GM20431 (cell line): ENCODE measurements around the gene ELP4.

Experiments used
- in situ Hi-C: fragments of 300-500 bp; cut with MseI, MboI; formaldehyde crosslinking; loops from one replicate; pipeline ENCODE4 v1.15.0; 2020; ENCODE audit warnings: low sequenced_read_pairs; ENCODE audit not compliant: unreplicated experiment

Gene ELP4

DNA sequence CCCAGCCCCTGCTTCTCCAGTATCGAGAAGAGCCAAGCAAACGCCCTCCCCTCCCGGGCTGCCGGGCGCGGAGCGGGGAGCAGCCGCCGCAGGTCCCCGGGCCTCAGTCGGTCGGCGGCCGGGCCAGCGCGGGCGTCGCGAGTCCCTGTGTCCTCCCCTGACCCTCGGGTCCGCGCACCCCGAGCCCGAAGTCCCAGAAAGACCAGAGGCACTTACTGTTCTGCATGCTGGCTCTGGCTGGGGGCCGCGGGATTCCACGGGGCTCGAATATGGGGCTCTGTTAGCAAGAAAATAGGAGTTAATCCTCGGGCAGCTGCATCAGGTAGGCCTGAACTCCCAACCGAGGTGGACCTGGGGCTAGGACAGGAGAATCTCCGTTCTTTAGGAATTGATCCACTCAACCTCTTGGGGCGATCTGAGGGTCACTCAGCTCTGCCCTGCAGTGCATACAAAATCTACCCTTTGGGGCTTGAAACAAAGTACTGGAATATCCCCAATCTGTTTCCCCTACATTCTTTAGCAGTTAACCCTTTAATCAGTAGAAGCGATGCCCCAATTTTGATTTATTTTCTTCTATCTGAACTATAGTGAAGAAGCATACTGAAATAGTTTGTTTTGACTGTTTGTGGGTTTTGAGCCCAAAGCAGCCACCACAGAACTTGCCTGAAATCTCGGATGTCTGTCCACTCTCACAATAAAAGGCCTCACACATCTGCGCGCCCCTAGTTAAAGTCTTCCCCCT is 296.8 kb downstream of the ELP4 start:
- in situ Hi-C loops: no loop called here

DNA sequence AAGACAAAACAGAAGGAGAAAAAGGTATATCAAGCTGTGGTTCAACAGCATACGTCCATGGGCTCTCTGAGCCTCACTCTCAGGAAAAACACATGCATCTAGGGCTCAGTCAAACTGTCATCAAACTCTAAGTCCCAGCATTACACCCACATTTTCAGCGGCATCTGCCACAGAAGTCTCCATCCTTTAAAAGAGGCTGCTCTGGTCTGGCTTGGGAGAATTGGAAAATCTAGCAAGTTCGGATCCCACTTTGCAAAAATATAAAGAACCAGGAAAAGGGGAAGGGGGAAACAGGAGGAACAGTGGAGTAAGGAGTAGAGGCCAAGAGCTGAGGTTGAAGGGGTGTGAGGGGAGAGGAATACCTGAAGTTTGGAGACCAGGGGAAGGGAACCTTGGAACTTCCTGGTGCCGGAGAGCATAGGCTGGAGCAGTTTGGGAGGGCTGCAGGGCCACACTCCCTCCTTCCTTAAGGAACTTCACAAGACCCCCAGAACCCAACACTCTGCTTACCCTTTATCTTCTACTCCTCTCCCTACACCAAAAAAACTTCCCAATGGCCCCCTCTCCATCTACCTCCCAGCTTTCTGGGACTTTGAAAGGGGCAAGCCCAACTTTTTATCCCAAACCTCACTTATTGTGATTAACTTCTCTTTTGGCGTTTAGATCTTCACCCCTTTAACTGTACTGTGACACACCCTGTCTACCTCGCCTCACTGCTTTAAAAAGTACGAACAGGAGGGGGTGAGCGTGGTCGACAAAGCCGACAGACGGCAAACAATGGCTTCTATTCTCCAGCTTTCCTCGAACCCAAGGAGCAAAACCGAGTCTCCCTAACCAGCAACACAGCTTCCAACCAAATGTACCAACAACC is 297.6 kb downstream of the ELP4 start:
- in situ Hi-C loops: no loop called here

- in situ Hi-C loops: no loop called here
Observed at GRCh38 chr11:31807799-31808667, 298.5 kb downstream of the ELP4 start.

DNA sequence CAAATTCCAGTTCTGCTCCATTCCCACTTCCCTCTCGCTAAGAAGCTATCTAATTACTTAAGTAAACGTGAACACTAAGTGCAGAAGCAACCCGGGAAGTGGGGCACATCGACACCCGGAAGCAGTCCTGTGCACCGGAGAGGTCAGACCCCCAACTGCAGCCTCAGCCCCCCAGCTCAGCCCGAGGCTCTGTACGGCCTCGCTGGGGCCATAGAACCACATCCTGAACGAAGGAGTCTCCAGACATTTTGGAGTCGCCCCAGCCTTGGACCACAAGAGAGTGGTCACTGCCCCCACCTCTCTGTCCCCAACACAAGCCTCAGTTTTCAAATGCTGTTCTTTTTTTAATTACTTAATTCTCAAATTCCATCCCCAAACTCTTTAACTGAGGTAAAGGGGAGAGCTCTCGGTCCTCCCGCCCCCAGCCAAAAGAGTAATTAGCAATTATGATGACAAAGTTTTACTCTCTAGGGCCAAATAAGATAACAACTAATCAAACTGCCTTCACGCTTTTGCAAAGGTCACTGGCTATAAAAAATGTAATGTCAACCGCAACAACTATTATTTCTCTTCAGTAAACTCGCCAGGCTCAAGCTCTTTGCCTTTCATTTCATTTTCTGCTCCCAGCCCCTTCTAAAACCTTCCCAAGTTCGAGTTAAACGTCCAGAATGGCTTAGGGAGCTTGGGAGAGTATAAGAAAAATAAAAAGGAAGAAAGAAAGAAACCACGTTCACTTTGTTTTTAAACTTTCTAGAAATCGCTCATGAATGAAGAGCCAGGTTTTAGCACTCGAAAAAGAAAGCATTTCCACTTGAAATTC is 299.4 kb downstream of the ELP4 start:
- in situ Hi-C loops: no loop called here

- in situ Hi-C loops: no loop called here
Observed at GRCh38 chr11:31809541-31809856, 299.9 kb downstream of the ELP4 start.

DNA sequence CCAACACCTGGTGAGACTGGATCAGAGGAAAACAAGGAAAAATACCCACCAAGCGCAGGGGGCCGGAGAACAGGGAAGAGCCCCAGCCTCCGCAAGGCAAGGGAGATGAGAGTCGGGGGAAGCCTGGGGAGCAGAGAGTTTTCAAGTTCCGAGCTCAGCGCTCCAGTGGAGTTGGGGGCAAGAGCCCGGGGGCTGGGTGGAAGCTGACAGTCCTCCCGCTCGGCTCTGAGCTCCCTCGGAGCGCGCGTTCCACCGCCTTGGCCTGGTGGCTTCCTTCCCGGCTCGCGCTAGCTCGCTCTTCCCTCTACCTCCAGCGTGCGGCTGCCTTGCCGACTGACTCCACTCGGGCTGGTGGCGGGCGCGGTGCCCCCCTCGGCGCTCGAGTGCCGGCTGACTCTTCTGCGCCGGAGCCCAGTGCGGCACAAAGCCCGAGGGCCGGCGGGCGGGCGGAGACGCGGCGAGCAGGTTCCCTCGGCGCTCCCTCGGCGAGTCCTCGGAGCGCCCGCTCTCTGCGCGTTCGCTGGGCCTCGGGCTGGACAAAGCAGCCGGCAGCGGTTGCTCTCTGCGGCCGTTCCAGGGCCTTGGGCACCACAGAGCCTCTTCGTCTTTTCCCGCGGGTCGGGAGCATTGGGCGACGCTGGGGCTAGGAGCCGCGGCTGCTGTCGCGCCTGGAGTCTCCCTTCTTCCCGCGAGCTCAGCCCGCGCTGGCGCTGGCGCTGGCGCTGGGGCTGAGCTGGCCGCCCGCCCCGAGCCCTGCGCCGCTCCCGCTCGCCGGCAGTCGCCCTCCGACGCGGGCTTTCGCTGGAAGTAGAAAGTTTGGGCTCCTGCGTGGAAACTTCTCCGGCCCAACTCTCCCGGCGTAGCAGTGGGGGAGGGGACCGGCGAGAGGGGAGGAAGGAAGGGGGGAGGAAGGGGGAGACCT is 300.6 kb downstream of the ELP4 start:
- in situ Hi-C loops: no loop called here

- in situ Hi-C loops: no loop called here
Observed at GRCh38 chr11:31810779-31811647, 301.4 kb downstream of the ELP4 start, which contains the start of gene PAX6. PAX6 (minus strand) TSS chr11:31811322; CDS start chr11:31806411, 4,911 bp downstream.

- in situ Hi-C loops: no loop called here
Observed at GRCh38 chr11:31812383-31813381, 303.1 kb downstream of the ELP4 start.

- in situ Hi-C loops: no loop called here
Observed at GRCh38 chr11:31813391-31814175, 304.0 kb downstream of the ELP4 start.

DNA sequence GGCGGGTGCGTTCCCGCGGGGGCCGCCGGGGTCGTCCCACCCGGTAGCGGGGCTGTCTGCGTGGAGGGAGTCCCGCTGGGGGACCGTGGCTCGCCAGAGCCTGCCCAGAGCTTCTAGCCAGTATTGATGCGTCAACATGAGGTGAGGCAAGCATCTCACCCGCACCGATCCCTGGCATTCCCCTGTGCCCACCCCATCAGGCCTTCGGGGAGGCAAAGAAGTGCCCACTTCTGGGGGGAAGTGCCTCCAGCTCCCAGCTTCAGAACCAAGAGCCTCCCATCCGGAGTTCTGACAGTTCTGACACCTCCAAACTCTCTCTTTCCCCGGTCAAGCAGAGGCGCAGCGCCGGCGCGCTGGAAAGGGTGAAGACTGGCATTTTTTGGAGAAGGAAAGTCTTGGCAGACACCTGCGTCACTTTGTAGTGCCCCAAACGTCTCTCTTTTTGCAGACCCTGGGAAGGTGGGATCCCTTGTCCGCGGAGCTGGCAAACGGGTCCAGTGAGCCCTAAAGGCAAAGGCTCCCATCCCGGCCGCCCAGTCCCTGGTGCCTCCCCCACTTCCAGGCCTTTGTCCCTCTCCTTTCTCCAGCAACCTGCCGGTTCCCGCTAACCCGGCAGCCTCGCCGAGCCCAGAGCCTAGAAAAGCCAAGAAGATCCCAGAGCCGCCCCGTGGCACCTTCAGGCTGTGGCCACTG is 304.8 kb downstream of the ELP4 start:
- in situ Hi-C loops: no loop called here

DNA sequence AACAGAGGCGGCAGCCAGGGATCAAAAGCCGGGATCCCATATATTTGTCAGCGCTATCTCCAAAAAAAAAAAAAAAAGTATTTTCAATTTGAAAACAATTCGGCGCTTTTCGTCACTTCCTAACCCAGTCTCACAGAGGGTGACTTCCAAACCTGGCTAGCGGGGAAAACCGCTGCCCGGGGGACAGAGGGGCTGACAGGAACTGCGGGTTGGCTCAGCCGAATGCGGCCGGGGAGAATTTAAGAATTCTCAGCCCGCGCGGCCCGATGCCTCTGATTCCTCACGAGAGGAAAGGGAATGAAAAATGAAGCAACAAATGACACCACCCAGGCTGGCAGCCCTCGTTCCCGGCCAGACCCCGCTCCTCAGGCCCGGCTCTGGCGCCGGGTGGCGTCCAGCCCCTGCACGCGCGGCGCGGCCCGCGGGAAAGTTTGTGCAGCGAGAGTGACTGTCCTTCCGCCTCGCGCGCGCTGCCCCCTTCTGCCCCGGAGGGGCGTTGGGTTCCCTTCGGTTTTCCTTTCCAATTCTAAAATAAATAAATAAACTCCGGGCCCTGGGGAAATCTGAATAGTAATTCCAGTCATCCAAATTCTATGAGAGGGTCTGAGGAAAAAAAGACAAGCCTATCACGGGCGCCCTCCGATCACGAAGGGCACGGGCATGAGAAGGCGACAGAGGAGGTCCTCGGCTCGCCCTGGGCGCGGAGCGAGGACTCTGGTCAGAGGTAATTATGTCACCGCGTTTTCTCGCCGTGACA is 306.3 kb downstream of the ELP4 start:
- in situ Hi-C loops: no loop called here

DNA sequence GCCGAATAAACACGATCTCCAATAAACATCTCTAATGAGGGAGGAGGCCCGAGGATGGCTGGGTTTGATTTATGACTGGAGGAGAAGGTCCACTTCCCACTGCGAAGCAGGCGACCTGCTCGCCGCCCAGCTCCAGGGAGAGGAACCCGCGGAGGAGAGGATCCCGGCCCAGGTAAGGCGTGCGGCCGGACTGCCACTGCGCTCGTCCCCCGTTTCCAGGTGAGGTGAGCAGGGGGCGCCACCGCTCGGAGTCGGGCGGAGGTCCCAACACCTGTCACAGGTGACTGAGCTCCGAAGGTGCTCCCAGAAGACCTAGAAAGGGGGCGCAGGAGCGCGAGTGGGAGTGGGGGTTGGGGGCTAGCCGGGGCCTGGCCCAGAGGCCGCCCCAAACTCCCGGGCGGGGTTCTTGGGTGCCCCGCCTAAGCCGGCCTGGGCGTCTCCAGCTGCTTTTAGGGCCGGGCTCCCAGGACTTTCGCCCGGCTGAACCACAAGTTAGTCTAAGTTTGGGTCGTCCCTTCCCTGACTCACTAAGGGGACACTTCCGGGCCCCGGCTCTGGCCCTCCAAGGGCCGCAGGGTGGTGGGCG is 307.0 kb downstream of the ELP4 start:
- in situ Hi-C loops: no loop called here

- in situ Hi-C loops: no loop called here
Observed at GRCh38 chr11:31817054-31817620, 307.6 kb downstream of the ELP4 start.
